HepG2 (cell line): ENCODE data around the gene RAB23. TPM values are rescaled to one million over a fixed set of nuclear protein-coding genes. Genes with fewer than 3 reads are reported as not detected.

Experiments used
- AFF4 ChIP-seq: sonication (generic); formaldehyde crosslinking; IDR thresholded peaks from 2 replicates; pipeline ENCODE4 v1.4.0; 2020; ENCODE audit warnings: missing genetic modification reagents
- CBX5 ChIP-seq: sonication (generic); formaldehyde crosslinking; IDR thresholded peaks from 2 replicates; pipeline ENCODE4 v1.4.0; 2020; ENCODE audit warnings: missing genetic modification reagents, borderline replicate concordance
- CTCF ChIP-seq: sonication (generic); formaldehyde crosslinking; IDR thresholded peaks from 2 replicates; pipeline ENCODE4 v1.5.0; 2020; ENCODE audit warnings: mild to moderate bottlenecking, missing genetic modification reagents, moderate library complexity
- DPF2 ChIP-seq: sonication (generic); formaldehyde crosslinking; IDR thresholded peaks from 2 replicates; pipeline ENCODE4 v1.4.0; 2020; ENCODE audit warnings: mild to moderate bottlenecking, low read depth, missing genetic modification reagents, borderline replicate concordance
- HIVEP1 ChIP-seq: sonication (generic); formaldehyde crosslinking; IDR thresholded peaks from 2 replicates; pipeline ENCODE4 v1.4.0; 2020; ENCODE audit warnings: mild to moderate bottlenecking, missing genetic modification reagents
- IKZF1 ChIP-seq: fragments of 450-650 bp; IDR thresholded peaks from 2 replicates; pipeline ENCODE4 v1.7.1; 2016
- LRRFIP1 ChIP-seq: sonication (generic); formaldehyde crosslinking; conservative IDR thresholded peaks from 2 replicates; pipeline ENCODE4 v1.4.0; 2020; ENCODE audit warnings: missing genetic modification reagents
- MAFK ChIP-seq, 2 experiments: IDR thresholded peaks in 1 of 2; conservative IDR thresholded peaks in 1 of 2; 2 replicates each; pipeline ENCODE4 v1.6.1; 2011; ENCODE audit warnings: improper control_type of control experiment in 2 of 2, low read length in 2 of 2
- NFE2 ChIP-seq: sonication (generic); formaldehyde crosslinking; IDR thresholded peaks from 2 replicates; pipeline ENCODE4 v1.4.0; 2020; ENCODE audit warnings: missing genetic modification reagents
- NR2F2 ChIP-seq: IDR thresholded peaks from 2 replicates; pipeline ENCODE4 v1.6.1; 2012; ENCODE audit warnings: low read depth, inconsistent platforms, borderline replicate concordance
- POLR2G ChIP-seq: fragments of 200-400 bp; formaldehyde crosslinking; IDR thresholded peaks from 2 replicates; pipeline ENCODE4 v1.6.1; 2018; ENCODE audit warnings: mild to moderate bottlenecking, low read depth, low read length, moderate library complexity
- RAD21 ChIP-seq: fragments of 450-650 bp; formaldehyde crosslinking; IDR thresholded peaks from 2 replicates; pipeline ENCODE4 v1.5.0; 2020; ENCODE audit warnings: mild to moderate bottlenecking
- RCOR2 ChIP-seq: IDR thresholded peaks from 2 replicates; pipeline ENCODE4 v1.6.1; 2016; ENCODE audit warnings: missing biosample characterization, missing genetic modification reagents
- ZBTB25 ChIP-seq: IDR thresholded peaks from 2 replicates; pipeline ENCODE4 v1.6.1; 2018; ENCODE audit warnings: missing genetic modification reagents
- ZBTB3 ChIP-seq: sonication (generic); formaldehyde crosslinking; IDR thresholded peaks from 2 replicates; pipeline ENCODE4 v1.4.0; 2020; ENCODE audit warnings: low read depth, mild to moderate bottlenecking, moderate library complexity, missing genetic modification reagents, borderline replicate concordance
- ZBTB33 ChIP-seq: sonication (generic); formaldehyde crosslinking; IDR thresholded peaks from 2 replicates; pipeline ENCODE4 v1.4.0; 2020; ENCODE audit warnings: missing genetic modification reagents
- ZNF30 ChIP-seq: sonication (generic); formaldehyde crosslinking; IDR thresholded peaks from 2 replicates; pipeline ENCODE4 v1.5.0; 2020; ENCODE audit warnings: mild to moderate bottlenecking, missing genetic modification reagents
- ZNF644 ChIP-seq: IDR thresholded peaks from 2 replicates; pipeline ENCODE4 v1.6.1; 2016; ENCODE audit warnings: low read depth
- polyA plus RNA-seq, 8 experiments: library from polyadenylated mRNA; depleted of rRNA in 3 of 8; stranded (reverse) in 7 of 8; unstranded in 1 of 8; fragments of >200 nt; fragmentation: Illumina TruSeq in 4 of 8; extraction: Trizol in 4 of 8; gene quantifications; 2 replicates each; pipeline versions ENCODE4 v1.2.1 to v1.2.3, GENCODE V29; 2011 to 2016; ENCODE audit warnings: low read depth in 4 of 8, missing spikeins in 1 of 8, mixed read lengths in 1 of 8; ENCODE audit not compliant: insufficient read depth in 1 of 8
- total RNA-seq, 5 experiments: library from RNA; depleted of rRNA; stranded (reverse); fragments of >200 nt; fragmentation: Illumina TruSeq; extraction: Trizol; gene quantifications; 2 replicates each; pipeline ENCODE4 v1.2.3, GENCODE V29; 2016; ENCODE audit warnings: low read depth in 1 of 5

The RAB23 gene
- total and polyA plus RNA-seq, 2 of the 13 experiments (the other 11 are each of a cell fraction or from before 2014, with no cell fraction given): 5.5 to 16.4 TPM

GRCh38 chr6:57173886-57174510, 48.1 kb downstream of the RAB23 start (continued):
- TF ChIP-seq ZBTB3 (CRISPR knock-in tag) (no peak), CTCF (CRISPR knock-in tag) (no peak), ZBTB25 (CRISPR knock-in tag) (no peak), NFE2 (CRISPR knock-in tag) (peak; percentile 93), RAD21 (CRISPR knock-in tag) (no peak), MAFK (conservative IDR thresholded peaks at IDR 0.05 in 1 of 2, IDR thresholded peaks at IDR 0.05 in 1 of 2; ENCODE audit: low read length in 2 of 2) (0 out of 4 replicates have a peak, but pooled peaks of 1 of the 2 experiments have one; percentile 34), ZNF644 (CRISPR knock-in tag) (0 out of 2 replicates have a peak, but pooled peaks have one; percentile 26), CBX5 (CRISPR knock-in tag) (no peak), ZNF30 (no peak), LRRFIP1 (CRISPR knock-in tag) (no peak), NR2F2 (no peak), POLR2G (peak; percentile 45; the same call in 1 of the 2 replicates), RCOR2 (CRISPR knock-in tag) (no peak), IKZF1 (no peak), ZBTB33 (no peak), HIVEP1 (CRISPR knock-in tag) (no peak), AFF4 (CRISPR knock-in tag) (0 out of 2 replicates have a peak, but pooled peaks have one; percentile 51), DPF2 (CRISPR knock-in tag) (no peak)
